Type B pancreatic cell (in vitro differentiated cells): ENCODE results near the gene CDC14A. TPM values are rescaled to one million over a fixed set of nuclear protein-coding genes. Genes with fewer than 3 reads are reported as not detected.
"Not testable (repeated sequence)": the region's sequence is repeated elsewhere in the genome, so short reads cannot be mapped to it uniquely, and the experiment has no call there.

Experiments used
- DNase-seq: peaks from one replicate; pipeline ENCODE4 v3.0.0; 2021; ENCODE audit warnings: mixed read lengths; ENCODE audit not compliant: unreplicated experiment; ENCODE audit errors: extremely low spot score
- H3K27ac Mint-ChIP-seq: 2 replicates; pipeline ENCODE4 v1.8.0; 2021; ENCODE audit warnings: mild to moderate bottlenecking, mixed read lengths
- H3K27me3 Mint-ChIP-seq: 2 replicates; pipeline ENCODE4 v1.8.0; 2021; ENCODE audit warnings: mixed read lengths
- H3K36me3 Mint-ChIP-seq: 2 replicates; pipeline ENCODE4 v1.8.0; 2021; ENCODE audit warnings: mixed read lengths
- H3K4me1 Mint-ChIP-seq: one replicate; pipeline ENCODE4 v1.8.0; 2021; ENCODE audit warnings: mixed read lengths; ENCODE audit not compliant: unreplicated experiment
- H3K4me3 Mint-ChIP-seq: 2 replicates; pipeline ENCODE4 v1.8.0; 2021; ENCODE audit warnings: mild to moderate bottlenecking, mixed read lengths
- H3K9me3 Mint-ChIP-seq: 2 replicates; pipeline ENCODE4 v1.8.0; 2021; ENCODE audit warnings: mixed read lengths
- total RNA-seq: library from RNA; stranded (reverse); gene quantifications from 2 replicates; pipeline ENCODE4 v1.2.1, GENCODE V29; 2021; ENCODE audit warnings: low replicate concordance
- TF ChIP-seq, protein P1 (sequence below): fragments of 200-600 bp; sonication (generic); conservative IDR thresholded peaks from 2 replicates; pipeline ENCODE4 v1.5.0; 2021; ENCODE audit warnings: antibody characterized with exemption, mild to moderate bottlenecking

Gene CDC14A
- total RNA-seq, 1 donor from 2014 or later: 11.4 TPM

DNA sequence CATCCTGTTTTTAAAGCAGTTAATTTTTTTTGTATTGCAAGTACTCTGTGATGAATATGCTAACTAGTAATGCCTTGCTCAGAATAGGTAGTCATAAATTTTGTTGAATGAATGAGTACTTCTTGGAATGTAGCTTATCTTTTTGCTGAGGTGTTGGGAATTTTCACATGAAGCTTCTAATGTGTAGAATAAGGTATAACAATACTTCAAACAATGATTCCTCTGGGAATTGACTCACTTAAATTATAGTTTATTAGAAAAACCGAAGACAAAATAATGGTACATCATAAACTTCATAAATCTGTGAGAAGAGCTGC, 13.9 kb downstream of the CDC14A start:
- Mint-ChIP-seq H3K4me3 (no peak overlapping the region), H3K27ac (no peak overlapping the region)
- DNase-seq: no peak

DNA sequence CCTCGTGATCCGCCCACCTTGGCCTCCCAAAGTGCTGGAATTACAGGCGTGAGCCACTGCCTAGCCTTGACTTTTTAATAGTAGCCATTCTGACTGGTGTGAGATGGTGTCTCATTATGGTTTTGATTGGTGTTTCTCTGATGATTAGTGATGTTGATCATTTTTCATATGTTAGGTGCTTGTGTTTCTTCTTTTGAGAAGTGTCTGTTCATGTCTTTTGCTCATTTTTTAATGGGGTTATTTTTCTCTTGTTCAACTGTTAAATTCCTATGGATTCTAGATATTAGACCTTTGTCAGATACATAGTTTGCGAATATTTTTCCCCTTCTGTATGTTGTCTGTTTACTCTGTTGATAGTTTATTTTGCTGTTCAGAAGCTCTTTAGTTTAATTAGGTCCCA, 17.0 kb downstream of the CDC14A start:
- not testable (repeated sequence) for H3K4me3 Mint-ChIP-seq, H3K4me1 Mint-ChIP-seq, H3K27ac Mint-ChIP-seq, H3K27me3 Mint-ChIP-seq, DNase-seq, H3K9me3 Mint-ChIP-seq
- H3K36me3 Mint-ChIP-seq: peaks cover 27% of the 10 kb centered on the region

More for the DNA sequence above, 13.9 kb downstream of the CDC14A start:
- Mint-ChIP-seq H3K9me3 (no peaks in the 10 kb centered on the region), H3K27me3 (no peaks in the 10 kb centered on the region), H3K36me3 (peaks cover 36% of the 10 kb centered on the region), H3K4me1 (peaks cover 18% of the 10 kb centered on the region)
- TF ChIP-seq, protein P1, sequence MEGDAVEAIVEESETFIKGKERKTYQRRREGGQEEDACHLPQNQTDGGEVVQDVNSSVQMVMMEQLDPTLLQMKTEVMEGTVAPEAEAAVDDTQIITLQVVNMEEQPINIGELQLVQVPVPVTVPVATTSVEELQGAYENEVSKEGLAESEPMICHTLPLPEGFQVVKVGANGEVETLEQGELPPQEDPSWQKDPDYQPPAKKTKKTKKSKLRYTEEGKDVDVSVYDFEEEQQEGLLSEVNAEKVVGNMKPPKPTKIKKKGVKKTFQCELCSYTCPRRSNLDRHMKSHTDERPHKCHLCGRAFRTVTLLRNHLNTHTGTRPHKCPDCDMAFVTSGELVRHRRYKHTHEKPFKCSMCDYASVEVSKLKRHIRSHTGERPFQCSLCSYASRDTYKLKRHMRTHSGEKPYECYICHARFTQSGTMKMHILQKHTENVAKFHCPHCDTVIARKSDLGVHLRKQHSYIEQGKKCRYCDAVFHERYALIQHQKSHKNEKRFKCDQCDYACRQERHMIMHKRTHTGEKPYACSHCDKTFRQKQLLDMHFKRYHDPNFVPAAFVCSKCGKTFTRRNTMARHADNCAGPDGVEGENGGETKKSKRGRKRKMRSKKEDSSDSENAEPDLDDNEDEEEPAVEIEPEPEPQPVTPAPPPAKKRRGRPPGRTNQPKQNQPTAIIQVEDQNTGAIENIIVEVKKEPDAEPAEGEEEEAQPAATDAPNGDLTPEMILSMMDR: no peak

- peaks cover 16% of the 10 kb centered on the region for H3K36me3 Mint-ChIP-seq
- H3K27me3 Mint-ChIP-seq, H3K4me1 Mint-ChIP-seq, H3K9me3 Mint-ChIP-seq, DNase-seq, H3K4me3 Mint-ChIP-seq, H3K27ac Mint-ChIP-seq: not testable (repeated sequence)
These were observed 21.6 kb downstream of the CDC14A start for GRCh38 chr1:100373953-100374352.

- not testable (repeated sequence) for H3K27me3 Mint-ChIP-seq, H3K9me3 Mint-ChIP-seq, H3K4me1 Mint-ChIP-seq, H3K4me3 Mint-ChIP-seq, DNase-seq, H3K27ac Mint-ChIP-seq
- peaks cover 20% of the 10 kb centered on the region for H3K36me3 Mint-ChIP-seq
These were observed 24.6 kb downstream of the CDC14A start for GRCh38 chr1:100376890-100377289.

DNA sequence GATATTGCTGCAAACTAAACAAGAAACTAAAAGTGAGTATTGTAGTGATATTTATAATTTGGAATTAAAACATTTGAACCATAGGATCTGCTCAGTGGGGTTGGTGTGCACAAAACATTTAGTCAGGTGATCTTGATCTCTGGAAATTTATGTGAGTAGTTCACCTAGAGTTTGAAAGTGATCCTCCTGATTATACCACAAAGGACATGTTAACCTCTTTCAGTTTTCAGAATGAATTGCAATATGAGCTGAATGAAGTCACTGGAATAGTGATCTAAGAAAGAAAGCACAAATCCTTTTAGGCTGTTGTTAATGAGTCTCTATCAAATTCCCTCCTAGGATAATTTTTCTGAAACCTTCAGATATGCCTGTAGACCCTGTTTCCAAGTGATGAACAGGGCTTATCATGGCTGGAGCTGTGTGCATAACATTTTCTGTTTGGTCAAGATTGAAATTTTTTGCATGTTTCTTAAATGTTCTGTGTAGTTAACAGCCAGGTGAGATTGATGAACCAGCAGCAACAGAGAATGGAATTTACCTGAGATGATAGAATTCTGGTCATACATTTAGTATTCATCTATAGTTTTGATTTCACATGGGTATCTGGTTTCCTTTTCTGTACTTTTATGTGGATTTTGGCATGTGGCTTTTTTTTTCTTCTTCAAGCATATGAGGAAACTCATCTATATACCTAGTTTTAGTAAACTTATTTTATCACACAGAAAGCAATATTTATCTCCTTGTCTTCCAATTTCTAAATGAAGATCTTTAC, 25.5 kb downstream of the CDC14A start:
- no peaks in the 10 kb centered on the region for H3K9me3 Mint-ChIP-seq
- peaks cover 5% of the 10 kb centered on the region for H3K4me1 Mint-ChIP-seq
- DNase-seq: no peak
- H3K36me3 Mint-ChIP-seq: peaks cover 20% of the 10 kb centered on the region
- H3K4me3 Mint-ChIP-seq: no peak overlapping the region
- TF ChIP-seq, protein P1: no peak
- H3K27me3 Mint-ChIP-seq: no peaks in the 10 kb centered on the region
- H3K27ac Mint-ChIP-seq: no peak overlapping the region

- peaks cover 5% of the 10 kb centered on the region for H3K4me1 Mint-ChIP-seq
- no peak for DNase-seq
- no peak overlapping the region for H3K4me3 Mint-ChIP-seq
- no peaks in the 10 kb centered on the region for H3K27me3 Mint-ChIP-seq
- TF ChIP-seq, protein P1: no peak
- H3K9me3 Mint-ChIP-seq: no peaks in the 10 kb centered on the region
- H3K36me3 Mint-ChIP-seq: peaks cover 20% of the 10 kb centered on the region
- H3K27ac Mint-ChIP-seq: no peak overlapping the region
These were observed 26.6 kb downstream of the CDC14A start for GRCh38 chr1:100378956-100379355.

- Mint-ChIP-seq H3K36me3 (peaks cover 16% of the 10 kb centered on the region), H3K4me3 (no peak overlapping the region), H3K4me1 (peaks cover 5% of the 10 kb centered on the region), H3K27me3 (no peaks in the 10 kb centered on the region), H3K27ac (no peak overlapping the region), H3K9me3 (no peaks in the 10 kb centered on the region)
- TF ChIP-seq, protein P1: no peak
- DNase-seq: no peak
These were observed 28.3 kb downstream of the CDC14A start for GRCh38 chr1:100380635-100381034.
